Activated CD8-positive, alpha-beta memory T cell treated with anti-CD3 and anti-CD28 coated beads, Interleukin-2, amount 10 ng/mL, durations not matched to agents 7 days and 5 days (primary cell): Measurements from ENCODE around the gene FBN1. TPM values are rescaled to one million over a fixed set of nuclear protein-coding genes. Genes with fewer than 3 reads are reported as not detected.

Experiments used
- ATAC-seq: fragments of 150-1000 bp; cut with Tn5 transposase; one replicate; pipeline ENCODE4 v1.10.0; 2021; ENCODE audit warnings: moderate library complexity
- CTCF ChIA-PET: fragments of 350-600 bp; sonication (Branson Sonifier 250); formaldehyde crosslinking; loops from one replicate; lab custom pipeline; 2021; ENCODE audit warnings: antibody characterized with exemption; lab: Charles Lee
- DNase-seq: peaks from one replicate; pipeline ENCODE4 v3.0.0-alpha.2; 2020
- H3K27ac Mint-ChIP-seq: one replicate; pipeline ENCODE4 v1.8.0; 2021; ENCODE audit warnings: mild to moderate bottlenecking, mixed read lengths
- H3K27me3 Mint-ChIP-seq: one replicate; pipeline ENCODE4 v1.8.0; 2021; ENCODE audit warnings: mixed read lengths
- H3K36me3 Mint-ChIP-seq: one replicate; pipeline ENCODE4 v1.8.0; 2021; ENCODE audit warnings: mild to moderate bottlenecking, mixed read lengths
- H3K4me1 Mint-ChIP-seq: one replicate; pipeline ENCODE4 v1.8.0; 2021; ENCODE audit warnings: mixed read lengths
- H3K4me3 Mint-ChIP-seq: one replicate; pipeline ENCODE4 v1.8.0; 2021; ENCODE audit warnings: mild to moderate bottlenecking, moderate library complexity, mixed read lengths
- H3K9me3 Mint-ChIP-seq: one replicate; pipeline ENCODE4 v1.8.0; 2022; ENCODE audit warnings: low read depth, mixed read lengths
- total RNA-seq, 2 experiments: library from RNA; stranded (reverse); gene quantifications; one replicate each; pipeline ENCODE4 v1.2.3, GENCODE V29; 2021

Gene FBN1
- total RNA-seq, 2 experiments from 2014 or later, result 1.1 to 1.3 TPM

DNA sequence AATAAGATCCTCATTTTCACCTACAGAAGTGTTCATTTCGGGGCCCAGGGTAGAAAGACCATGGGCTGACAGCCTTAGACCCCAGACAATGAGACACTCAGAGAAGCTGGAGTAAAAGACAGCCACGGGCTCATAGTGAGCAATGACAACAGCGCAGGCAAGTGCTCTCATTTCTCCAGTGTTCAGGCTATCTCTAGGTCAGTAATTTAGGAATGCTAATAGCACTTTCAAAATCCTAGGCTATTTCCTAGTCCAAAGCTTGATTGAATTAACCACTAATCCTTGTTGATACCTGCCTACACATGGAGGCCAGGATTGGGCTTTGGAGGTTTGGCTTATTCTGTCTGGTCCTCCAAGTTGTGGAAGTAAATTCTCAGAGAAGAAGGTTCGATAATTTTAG is 44.4 kb downstream of the FBN1 start:
- no peak for ATAC-seq
- H3K9me3 Mint-ChIP-seq, result no peaks in the 10 kb centered on the region
- no peak overlapping the region for H3K4me3 Mint-ChIP-seq
- no peaks in the 10 kb centered on the region for H3K36me3 Mint-ChIP-seq
- no peak for DNase-seq
- peaks cover 2% of the 10 kb centered on the region for H3K27me3 Mint-ChIP-seq
- H3K27ac Mint-ChIP-seq, result no peak overlapping the region
- no peaks in the 10 kb centered on the region for H3K4me1 Mint-ChIP-seq
- CTCF ChIA-PET, result no interaction called here

- H3K27ac Mint-ChIP-seq, result no peak overlapping the region
- peaks cover 31% of the 10 kb centered on the region for H3K27me3 Mint-ChIP-seq
- CTCF ChIA-PET, result no interaction called here
- peaks cover 2% of the 10 kb centered on the region for H3K4me1 Mint-ChIP-seq
- DNase-seq, result no peak
- no peak overlapping the region for H3K4me3 Mint-ChIP-seq
- ATAC-seq, result no peak
- H3K36me3 Mint-ChIP-seq, result no peaks in the 10 kb centered on the region
- H3K9me3 Mint-ChIP-seq, result no peaks in the 10 kb centered on the region
Observed at GRCh38 chr15:48596841-48597240, 48.7 kb downstream of the FBN1 start.

- ATAC-seq (no peak), DNase-seq (no peak)
- no peak overlapping the region for H3K27ac Mint-ChIP-seq
- peaks cover 31% of the 10 kb centered on the region for H3K27me3 Mint-ChIP-seq
- H3K4me3 Mint-ChIP-seq, result no peak overlapping the region
- no peaks in the 10 kb centered on the region for H3K9me3 Mint-ChIP-seq
- H3K36me3 Mint-ChIP-seq, result no peaks in the 10 kb centered on the region
- CTCF ChIA-PET, result no interaction called here
- peaks cover 2% of the 10 kb centered on the region for H3K4me1 Mint-ChIP-seq
Observed at GRCh38 chr15:48596415-48596814, 49.1 kb downstream of the FBN1 start.

DNA sequence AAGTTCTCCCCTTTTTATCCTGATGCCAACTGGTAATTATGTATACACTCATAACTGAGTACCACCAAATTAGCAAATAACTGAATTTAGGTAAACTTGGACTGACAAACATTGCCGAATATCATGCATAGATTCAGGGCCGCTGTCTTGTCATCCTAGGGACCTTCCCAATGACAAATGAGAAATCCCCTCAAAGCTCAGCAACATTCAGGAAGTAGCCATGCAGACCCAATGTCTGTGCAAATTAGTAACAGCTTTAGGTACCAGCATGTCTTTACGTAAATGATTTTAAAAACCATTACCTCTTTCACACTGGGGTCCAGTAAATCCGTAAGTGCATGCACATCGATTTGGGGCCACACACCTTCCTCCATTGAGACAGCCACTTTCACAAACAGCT is 49.5 kb downstream of the FBN1 start:
- H3K27ac Mint-ChIP-seq, result no peak overlapping the region
- no peak overlapping the region for H3K4me3 Mint-ChIP-seq
- ATAC-seq (no peak), DNase-seq (no peak)
- no peaks in the 10 kb centered on the region for H3K36me3 Mint-ChIP-seq
- CTCF ChIA-PET, result no interaction called here
- peaks cover 2% of the 10 kb centered on the region for H3K4me1 Mint-ChIP-seq
- H3K27me3 Mint-ChIP-seq, result peaks cover 31% of the 10 kb centered on the region
- no peaks in the 10 kb centered on the region for H3K9me3 Mint-ChIP-seq

- CTCF ChIA-PET, result no interaction called here
- H3K4me3 Mint-ChIP-seq, result no peak overlapping the region
- H3K36me3 Mint-ChIP-seq, result no peaks in the 10 kb centered on the region
- ATAC-seq (no peak), DNase-seq (no peak)
- no peaks in the 10 kb centered on the region for H3K9me3 Mint-ChIP-seq
- peaks cover 2% of the 10 kb centered on the region for H3K4me1 Mint-ChIP-seq
- H3K27ac Mint-ChIP-seq, result no peak overlapping the region
- H3K27me3 Mint-ChIP-seq, result peaks cover 33% of the 10 kb centered on the region
Observed at GRCh38 chr15:48592933-48593332, 52.6 kb downstream of the FBN1 start.

- Mint-ChIP-seq H3K36me3 (no peaks in the 10 kb centered on the region), H3K4me3 (no peak overlapping the region), H3K27me3 (peaks cover 33% of the 10 kb centered on the region), H3K9me3 (no peaks in the 10 kb centered on the region), H3K4me1 (peaks cover 2% of the 10 kb centered on the region), H3K27ac (no peak overlapping the region)
- ATAC-seq (no peak), DNase-seq (no peak)
- CTCF ChIA-PET, result interaction anchor here (0.5 kb wide), 1 partner anchor 1626 kb away, joined by 3 read pairs; no protein-coding TSS in a partner anchor
Observed at GRCh38 chr15:48592221-48592731, 53.2 kb downstream of the FBN1 start.

GRCh38 chr15:48590723-48591122 is 54.8 kb downstream of the FBN1 start:
- Mint-ChIP-seq H3K36me3 (no peaks in the 10 kb centered on the region), H3K4me3 (no peak overlapping the region), H3K27ac (no peak overlapping the region), H3K27me3 (peaks cover 38% of the 10 kb centered on the region), H3K4me1 (peaks cover 2% of the 10 kb centered on the region), H3K9me3 (no peaks in the 10 kb centered on the region)
- CTCF ChIA-PET, result no interaction called here
- no peak for DNase-seq
- ATAC-seq, result no peak

DNA sequence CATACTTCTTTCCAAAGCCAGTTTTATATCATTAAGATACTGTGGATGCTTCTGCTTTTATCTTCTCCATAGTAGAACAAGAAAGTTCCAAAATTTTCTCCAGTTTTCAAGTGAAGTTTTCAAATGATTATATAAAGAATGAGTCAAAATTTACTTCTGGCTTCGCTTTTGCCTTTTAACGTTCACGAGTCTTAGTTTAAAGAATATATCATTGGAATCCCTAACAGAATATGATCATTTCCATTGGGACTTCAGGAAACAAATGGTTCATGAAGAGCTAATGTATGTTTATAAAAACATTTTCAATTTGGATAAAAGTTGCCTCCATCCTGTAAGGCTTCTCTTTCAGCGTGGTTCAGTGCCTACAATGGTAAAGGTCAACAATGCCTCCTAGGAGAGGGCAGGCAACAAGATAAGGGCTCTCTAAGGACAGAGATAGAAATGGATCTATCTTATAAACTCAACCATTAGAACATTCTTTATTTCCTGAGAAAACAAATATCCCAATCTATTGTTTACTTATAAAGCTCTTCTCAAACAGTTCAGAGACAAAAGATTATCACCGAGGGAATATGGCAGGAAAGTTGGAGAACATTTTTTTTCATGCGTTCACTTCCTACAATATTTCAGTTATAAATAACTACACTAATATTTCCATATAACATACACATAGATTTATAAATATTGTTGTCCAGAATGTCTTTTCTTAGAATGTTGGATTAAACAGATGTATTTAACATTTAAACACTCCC is 60.5 kb downstream of the FBN1 start:
- no peak for ATAC-seq
- no peak overlapping the region for H3K27ac Mint-ChIP-seq
- DNase-seq, result no peak
- CTCF ChIA-PET, result no interaction called here
- no peaks in the 10 kb centered on the region for H3K9me3 Mint-ChIP-seq
- no peaks in the 10 kb centered on the region for H3K4me1 Mint-ChIP-seq
- peaks cover 10% of the 10 kb centered on the region for H3K27me3 Mint-ChIP-seq
- H3K36me3 Mint-ChIP-seq, result no peaks in the 10 kb centered on the region
- H3K4me3 Mint-ChIP-seq, result no peak overlapping the region

DNA sequence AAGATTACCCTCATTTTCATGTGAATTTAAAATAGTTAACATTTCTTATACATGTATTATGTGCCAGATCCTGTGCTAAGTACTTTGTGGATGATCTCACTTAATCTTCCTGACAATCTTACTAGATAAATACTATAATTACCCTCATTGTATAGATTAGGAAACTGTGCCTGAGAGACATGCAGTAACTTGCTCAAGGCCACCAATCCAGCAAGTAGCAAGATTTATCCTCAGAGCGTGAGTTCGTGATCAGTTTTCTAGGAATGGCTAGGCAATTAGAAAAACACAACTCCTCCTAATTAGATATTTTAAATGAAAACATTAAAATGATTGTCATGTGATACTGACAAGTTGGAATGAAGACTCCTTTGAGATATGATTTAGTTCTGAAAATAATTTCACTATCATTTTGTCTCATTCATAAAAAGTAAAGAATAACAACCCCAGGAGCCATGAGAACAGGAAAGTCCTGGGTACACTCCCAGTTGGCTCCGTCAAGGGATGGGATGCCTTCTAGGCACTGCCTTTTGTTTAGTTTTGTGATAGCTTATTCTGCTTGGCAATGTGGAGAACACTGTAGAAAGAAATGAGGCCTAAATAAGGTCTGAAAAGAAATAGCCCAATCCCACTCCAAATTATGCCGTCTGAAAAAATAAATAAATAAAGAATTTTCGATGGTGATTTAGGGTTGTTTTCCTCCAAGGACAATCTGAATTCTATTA is 61.3 kb downstream of the FBN1 start:
- Mint-ChIP-seq H3K4me1 (no peaks in the 10 kb centered on the region), H3K9me3 (no peaks in the 10 kb centered on the region), H3K27me3 (peaks cover 9% of the 10 kb centered on the region), H3K36me3 (no peaks in the 10 kb centered on the region), H3K27ac (no peak overlapping the region), H3K4me3 (no peak overlapping the region)
- ATAC-seq (no peak), DNase-seq (no peak)
- CTCF ChIA-PET, result no interaction called here

DNA sequence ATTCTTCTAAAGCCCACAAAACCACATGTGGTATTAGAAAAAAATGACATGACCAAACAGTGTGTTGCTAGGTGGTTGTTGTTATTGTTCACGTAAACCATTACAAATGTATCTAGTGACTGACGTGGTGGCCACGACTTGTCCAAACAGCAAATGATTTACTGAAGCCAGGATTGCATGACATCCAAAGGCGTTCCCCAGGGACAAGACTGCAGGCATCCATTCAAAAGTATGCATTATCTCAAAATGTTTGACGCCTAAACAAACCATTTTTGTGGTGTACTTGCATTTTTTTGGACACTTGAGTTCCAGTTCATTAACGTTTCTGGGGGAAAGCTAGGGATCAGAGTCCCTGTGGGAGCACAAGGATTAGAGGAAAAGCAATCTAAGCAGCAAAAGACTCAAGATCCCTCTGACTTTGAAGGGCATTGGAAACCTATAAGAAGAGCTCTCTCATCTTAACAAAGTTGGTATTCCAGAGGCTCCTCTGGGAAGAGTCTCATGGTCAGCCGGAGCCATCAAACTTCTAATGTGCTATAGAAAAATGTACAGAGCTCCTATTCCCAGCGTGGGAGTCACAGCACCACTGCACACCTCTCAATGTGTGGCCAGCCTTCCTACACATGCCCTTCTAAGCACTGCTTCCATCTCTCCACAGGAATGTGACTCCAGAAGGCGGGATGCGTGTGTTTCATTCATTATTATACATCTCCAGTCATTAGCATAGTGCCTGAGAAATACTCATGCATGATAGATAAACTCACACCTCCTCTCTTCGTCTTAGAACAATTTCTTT is 62.9 kb downstream of the FBN1 start:
- DNase-seq (no peak), ATAC-seq (no peak)
- H3K27ac Mint-ChIP-seq, result no peak overlapping the region
- H3K4me1 Mint-ChIP-seq, result no peaks in the 10 kb centered on the region
- H3K27me3 Mint-ChIP-seq, result peaks cover 9% of the 10 kb centered on the region
- H3K9me3 Mint-ChIP-seq, result no peaks in the 10 kb centered on the region
- CTCF ChIA-PET, result no interaction called here
- no peak overlapping the region for H3K4me3 Mint-ChIP-seq
- H3K36me3 Mint-ChIP-seq, result no peaks in the 10 kb centered on the region

DNA sequence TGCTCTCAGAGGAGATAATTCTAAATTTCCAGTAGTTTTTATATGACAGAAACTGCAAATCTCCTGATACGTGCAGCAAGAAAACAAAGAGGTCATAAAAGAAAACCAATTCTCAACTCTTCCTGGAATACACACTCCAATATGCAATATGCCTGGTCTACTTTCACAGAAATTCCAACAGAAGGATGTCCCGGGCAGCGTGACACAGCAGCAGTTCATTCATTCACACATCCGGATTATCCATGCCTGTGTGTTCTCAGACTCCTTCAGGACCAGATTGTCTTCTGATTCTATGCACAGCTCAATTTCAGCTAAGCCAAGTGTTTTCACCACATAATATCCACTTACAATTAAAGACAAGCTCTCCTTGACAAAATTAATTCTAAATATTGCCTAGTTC is 64.3 kb downstream of the FBN1 start:
- Mint-ChIP-seq H3K4me3 (no peak overlapping the region), H3K36me3 (no peaks in the 10 kb centered on the region), H3K9me3 (no peaks in the 10 kb centered on the region), H3K4me1 (no peaks in the 10 kb centered on the region), H3K27me3 (peaks cover 5% of the 10 kb centered on the region), H3K27ac (no peak overlapping the region)
- no peak for DNase-seq
- CTCF ChIA-PET, result no interaction called here
- no peak for ATAC-seq

DNA sequence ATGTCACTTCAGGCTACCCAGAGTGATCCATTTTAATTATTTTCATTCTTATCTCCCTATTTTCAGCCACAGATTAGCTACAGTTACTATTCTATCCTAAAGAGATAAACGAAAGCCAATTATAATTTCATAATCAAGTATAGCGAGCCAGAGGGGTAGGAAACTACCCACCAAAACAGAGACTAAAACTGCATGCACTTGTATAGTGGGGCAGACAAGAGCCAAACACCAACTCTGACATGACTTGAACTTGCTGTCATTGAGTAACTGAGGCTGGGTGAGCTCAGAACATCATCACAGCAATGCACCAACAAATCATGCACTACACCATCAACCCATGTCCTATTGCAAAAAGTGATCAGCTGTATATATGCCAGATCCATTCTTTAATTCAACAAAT is 64.8 kb downstream of the FBN1 start:
- H3K9me3 Mint-ChIP-seq, result no peaks in the 10 kb centered on the region
- ATAC-seq (no peak), DNase-seq (no peak)
- H3K4me3 Mint-ChIP-seq, result no peak overlapping the region
- H3K4me1 Mint-ChIP-seq, result no peaks in the 10 kb centered on the region
- peaks cover 5% of the 10 kb centered on the region for H3K27me3 Mint-ChIP-seq
- CTCF ChIA-PET, result no interaction called here
- H3K27ac Mint-ChIP-seq, result no peak overlapping the region
- H3K36me3 Mint-ChIP-seq, result no peaks in the 10 kb centered on the region

DNA sequence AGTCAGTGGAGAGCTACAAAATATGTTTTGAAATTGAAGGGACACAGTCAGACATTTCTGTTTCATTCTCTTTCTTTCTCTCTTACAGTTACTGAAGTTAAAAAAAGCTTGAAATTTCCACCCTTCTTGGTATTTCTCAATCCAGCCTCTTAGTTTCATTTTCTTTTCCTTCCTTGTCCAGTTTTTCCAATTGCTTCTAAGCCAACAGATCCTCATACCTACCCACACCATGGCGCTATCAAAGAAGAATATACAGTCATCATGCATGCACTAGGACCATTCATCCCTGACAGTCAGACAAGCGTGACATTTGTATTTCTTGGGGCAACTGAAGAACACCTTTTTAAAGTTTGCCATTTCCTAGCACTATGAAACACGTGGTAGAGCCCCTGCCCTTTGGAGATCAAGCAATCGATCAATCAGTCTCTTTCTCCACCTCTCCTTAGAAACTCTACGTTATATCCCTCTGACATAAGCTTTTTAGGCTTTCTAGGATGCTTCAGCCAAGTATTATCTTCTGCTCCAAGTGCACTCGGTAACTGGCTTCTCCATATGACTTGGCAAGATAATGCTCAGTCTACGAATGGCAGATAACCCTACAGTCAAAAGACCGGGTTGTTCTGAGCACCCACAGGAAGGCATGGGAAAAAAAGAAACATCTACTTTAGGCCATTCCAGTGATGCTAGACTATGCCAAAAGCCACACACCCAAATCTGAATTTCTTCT is 65.4 kb downstream of the FBN1 start:
- Mint-ChIP-seq H3K27me3 (peaks cover 5% of the 10 kb centered on the region), H3K9me3 (no peaks in the 10 kb centered on the region), H3K27ac (no peak overlapping the region), H3K36me3 (no peaks in the 10 kb centered on the region), H3K4me1 (no peaks in the 10 kb centered on the region), H3K4me3 (no peak overlapping the region)
- DNase-seq (no peak), ATAC-seq (no peak)
- CTCF ChIA-PET, result no interaction called here
